Heart right ventricle (tissue), 16 donors: Measurements from ENCODE around the gene GPHN. TPM values are rescaled to one million over a fixed set of nuclear protein-coding genes. Genes with fewer than 3 reads are reported as not detected.

Experiments
- ATAC-seq, 8 donors: fragments of 200-7000 bp; cut with Tn5 transposase; one replicate each; pipeline ENCODE4 v1.9.1; 2020; ENCODE audit warnings: mild to moderate bottlenecking in 8 of 8, moderate library complexity in 8 of 8, moderate number of reproducible peaks in 1 of 8
- DNase-seq, 2 donors: peaks; one replicate each; pipeline ENCODE4 v3.0.0-alpha.2; 2020
- H3K27ac ChIP-seq, 10 donors: fragments of 200-600 bp; sonication (generic) in 2 of 10; one replicate each; pipeline versions ENCODE4 v1.5.0 to v1.8.0; 2020 to 2022; ENCODE audit warnings: mild to moderate bottlenecking in 3 of 10
- H3K27me3 ChIP-seq, 7 donors: fragments of 200-600 bp; one replicate each; pipeline ENCODE4 v1.8.0; 2021 to 2022; ENCODE audit warnings: mild to moderate bottlenecking in 2 of 7
- H3K36me3 ChIP-seq, 9 donors: fragments of 200-600 bp; sonication (generic) in 1 of 9; one replicate each; pipeline versions ENCODE4 v1.5.0 to v1.8.0; 2020 to 2022; ENCODE audit warnings: mild to moderate bottlenecking in 2 of 9
- H3K4me1 ChIP-seq, 9 donors: fragments of 200-600 bp; sonication (generic) in 1 of 9; one replicate each; pipeline versions ENCODE4 v1.5.0 to v1.8.0; 2020 to 2022; ENCODE audit warnings: mild to moderate bottlenecking in 4 of 9
- H3K4me3 ChIP-seq, 10 donors: fragments of 200-600 bp; sonication (generic) in 2 of 10; one replicate each; pipeline versions ENCODE4 v1.5.0 to v1.8.0; 2020 to 2022; ENCODE audit warnings: mild to moderate bottlenecking in 7 of 10, moderate library complexity in 2 of 10
- H3K9me3 ChIP-seq, 11 donors: fragments of 200-600 bp in 10 of 11; sonication (generic) in 2 of 11; one replicate each; pipeline versions ENCODE4 v1.5.0 to v1.8.0; 2013 to 2022; ENCODE audit warnings: mild to moderate bottlenecking in 2 of 11, control low read depth in 1 of 11, moderate library complexity in 1 of 11
- CTCF ChIP-seq, 9 donors: fragments of 200-600 bp; sonication (generic) in 2 of 9; IDR thresholded peaks; one replicate each; pipeline versions ENCODE4 v1.5.0 to v1.8.0; 2021 to 2022; ENCODE audit warnings: antibody characterized with exemption in 9 of 9, mild to moderate bottlenecking in 5 of 9, moderate library complexity in 1 of 9
- WGBS, 2 donors: extraction: QIAGEN DNeasy Blood & Tissue Kit; methylation state at CpG; one replicate each; pipeline ENCODE4 v1.1.7; 2013; ENCODE audit warnings: inconsistent platforms in 1 of 2; 5-methylcytosine and 5-hydroxymethylcytosine counted together
- intact Hi-C, 10 donors: fragments of 100-400 bp; cut with DNase I; formaldehyde crosslinking; loops; one replicate each; pipeline versions ENCODE4 v1.11.1 to v1.14.2; 2022
- polyA plus RNA-seq, 2 donors: library from polyadenylated mRNA; stranded (reverse); fragments of 200-250 nt; gene quantifications; one replicate each; pipeline ENCODE4 v1.2.3, GENCODE V29; 2013
- total RNA-seq, 10 donors: library from RNA; stranded (reverse); fragmentation: NEBNext Ultra II Directional in 3 of 10; extraction: Animal tissue kit (Norgen Biotek cat#: 25700) in 3 of 10; gene quantifications; one replicate each; pipeline versions ENCODE4 v1.2.1 to v1.2.4, GENCODE V29; 2021 to 2023
- donor health status: Arrhythmogenic right ventricular cardiomyopathy.
- donor health status: ischemic (EF 13 %, LVEDD 7.1; RV severe dilation, severe dysfunction).
- donor health status: healthy with polysubstance abuse.
- donor health status: DM: no; HTN: yes; CAD: no.
- donor health status: DM: no; HTN: no; CAD: no.
- donor health status: ischemic (EF 25% LVEDD 6.9; RV normal size, moderate dysfunction).
- donor health status: ischemic (EF 25% LVEDD 5.7; RV mildly dilated, moderate dysfunction).
- donor health status: healthy.
- donor health status: DM: yes; HTN: yes; CAD: no.
- donor health status: Ischemic cardiomyopathy.
- donor health status: ischemic (EF 35%, LVEDD 5.7; RV mildly dilated, moderate dysfunction).
- donor health status: nonischemic (EF 11% LVEDD 7.7; RV severe dilation, severe dysfunction).
- donor health status: DM: yes; HTN: yes; CAD: no.
- donor health status: PGD.
- donor health status: ischemic (EF 29% LVEDD 5.4; RV normal size, mild dysfunction).
- donor health status: nonischemic (EF 23%, LVEDD 6.1; RV moderate dilation, normal function).

The GPHN gene
- total and polyA plus RNA-seq, 12 donors, result 12.2 to 48.0 (median 32.2) TPM

- Histone ChIP-seq H3K9me3 (peaks cover 0 to 44% (median 16%) of the 10 kb centered on the region in 11 donors), H3K27me3 (no peaks in the 10 kb centered on the region), H3K36me3 (peaks cover 0 to 49% (median 4%) of the 10 kb centered on the region in 9 donors), H3K27ac (no peak overlapping the region), H3K4me3 (no peak overlapping the region), H3K4me1 (peaks cover 0 to 3% (median 0%) of the 10 kb centered on the region in 9 donors)
- WGBS, 2 donors, result 78 to 81% methylated on average over 3 of the region's 3 CpGs
- no peak for ATAC-seq
- TF ChIP-seq CTCF (IDR thresholded peaks at IDR 0.05), result no peak
- DNase-seq, result no peak
- intact Hi-C loops, result no loop called here
Observed at GRCh38 chr14:66959437-66960050, 451.6 kb downstream of the GPHN start.

GRCh38 chr14:66965831-66966230, 457.9 kb downstream of the GPHN start:
- ATAC-seq (no peak), DNase-seq (no peak)
- Histone ChIP-seq H3K4me1 (no peaks in the 10 kb centered on the region), H3K27me3 (no peaks in the 10 kb centered on the region), H3K9me3 (peaks cover 0 to under 1% (median 0%) of the 10 kb centered on the region in 11 donors), H3K36me3 (peaks cover 0 to 48% (median 0%) of the 10 kb centered on the region in 9 donors), H3K4me3 (no peak overlapping the region), H3K27ac (no peak overlapping the region)
- intact Hi-C loops, result no loop called here
- no peak for TF ChIP-seq CTCF (IDR thresholded peaks at IDR 0.05)

GRCh38 chr14:66972469-66972868, 464.5 kb downstream of the GPHN start:
- peaks cover 0 to 30% (median 0%) of the 10 kb centered on the region in 9 donors for H3K36me3 ChIP-seq
- H3K9me3 ChIP-seq, result no peaks in the 10 kb centered on the region
- no peaks in the 10 kb centered on the region for H3K4me1 ChIP-seq
- no peak for TF ChIP-seq CTCF (IDR thresholded peaks at IDR 0.05)
- DNase-seq (no peak), ATAC-seq (no peak)
- no peak overlapping the region for H3K4me3 ChIP-seq
- WGBS, 2 donors, result 95 to 100% methylated on average over 1 of the region's 1 CpG
- intact Hi-C loops, result no loop called here
- H3K27ac ChIP-seq, result no peak overlapping the region
- no peaks in the 10 kb centered on the region for H3K27me3 ChIP-seq

- intact Hi-C loops, result no loop called here
- Histone ChIP-seq H3K27ac (no peak overlapping the region), H3K4me3 (no peak overlapping the region), H3K27me3 (no peaks in the 10 kb centered on the region), H3K9me3 (no peaks in the 10 kb centered on the region), H3K36me3 (peaks cover 0 to 19% (median 0%) of the 10 kb centered on the region in 9 donors), H3K4me1 (no peaks in the 10 kb centered on the region)
- DNase-seq (no peak), ATAC-seq (no peak)
- no peak for TF ChIP-seq CTCF (IDR thresholded peaks at IDR 0.05)
Observed at GRCh38 chr14:66974397-66975025, 466.6 kb downstream of the GPHN start.
